Upper lobe of left lung (tissue), 4 donors: ENCODE results near the gene TXNL4B.

Experiments used
- EP300 ChIP-seq, 4 donors: sonication (generic); formaldehyde crosslinking; IDR thresholded peaks; one replicate each; pipeline ENCODE4 v1.5.1; 2017; ENCODE audit warnings: antibody characterized with exemption in 4 of 4, control low read depth in 2 of 4
- POLR2A ChIP-seq, 4 donors: fragments of 450-650 bp; IDR thresholded peaks; one replicate each; pipeline ENCODE4 v1.5.1; 2016 to 2017; ENCODE audit warnings: antibody characterized with exemption in 4 of 4, mild to moderate bottlenecking in 2 of 4
- POLR2AphosphoS5 ChIP-seq, 2 donors: sonication (generic); formaldehyde crosslinking; IDR thresholded peaks; one replicate each; pipeline ENCODE4 v1.5.1; 2017; ENCODE audit warnings: antibody characterized with exemption in 2 of 2
- TF ChIP-seq, protein P1 (sequence below), 6 experiments: fragments of 450-650 bp in 4 of 6; fragments of 200-600 bp in 2 of 6; sonication (generic) in 2 of 6; IDR thresholded peaks; one replicate each; pipeline ENCODE4 v1.5.1; 2016 to 2019; ENCODE audit warnings: antibody characterized with exemption in 6 of 6

DNA sequence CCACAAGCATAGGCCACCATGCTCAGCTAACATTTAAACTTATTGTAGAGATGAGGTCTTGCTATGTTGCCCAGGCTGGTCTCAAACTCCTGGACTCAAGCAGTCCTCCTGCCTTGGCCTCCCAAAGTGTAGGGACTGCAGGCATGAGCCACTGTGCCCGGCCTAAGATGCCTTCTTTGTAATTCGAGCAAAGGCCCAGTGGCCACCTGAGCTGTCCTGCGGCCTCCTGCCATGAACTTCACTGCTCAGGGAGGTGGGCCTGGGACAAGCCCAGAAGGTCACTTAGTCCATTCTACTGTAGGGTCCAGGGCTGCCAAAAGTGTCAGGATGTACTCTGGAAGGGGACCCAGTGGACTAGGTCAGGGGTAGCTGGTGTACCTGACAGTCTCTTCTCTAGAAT, 30.7 kb upstream of the TXNL4B start:
- TF ChIP-seq, protein P1, sequence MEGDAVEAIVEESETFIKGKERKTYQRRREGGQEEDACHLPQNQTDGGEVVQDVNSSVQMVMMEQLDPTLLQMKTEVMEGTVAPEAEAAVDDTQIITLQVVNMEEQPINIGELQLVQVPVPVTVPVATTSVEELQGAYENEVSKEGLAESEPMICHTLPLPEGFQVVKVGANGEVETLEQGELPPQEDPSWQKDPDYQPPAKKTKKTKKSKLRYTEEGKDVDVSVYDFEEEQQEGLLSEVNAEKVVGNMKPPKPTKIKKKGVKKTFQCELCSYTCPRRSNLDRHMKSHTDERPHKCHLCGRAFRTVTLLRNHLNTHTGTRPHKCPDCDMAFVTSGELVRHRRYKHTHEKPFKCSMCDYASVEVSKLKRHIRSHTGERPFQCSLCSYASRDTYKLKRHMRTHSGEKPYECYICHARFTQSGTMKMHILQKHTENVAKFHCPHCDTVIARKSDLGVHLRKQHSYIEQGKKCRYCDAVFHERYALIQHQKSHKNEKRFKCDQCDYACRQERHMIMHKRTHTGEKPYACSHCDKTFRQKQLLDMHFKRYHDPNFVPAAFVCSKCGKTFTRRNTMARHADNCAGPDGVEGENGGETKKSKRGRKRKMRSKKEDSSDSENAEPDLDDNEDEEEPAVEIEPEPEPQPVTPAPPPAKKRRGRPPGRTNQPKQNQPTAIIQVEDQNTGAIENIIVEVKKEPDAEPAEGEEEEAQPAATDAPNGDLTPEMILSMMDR (IDR thresholded peaks at IDR 0.05) = no peak
- TF ChIP-seq POLR2AphosphoS5 (IDR thresholded peaks at IDR 0.05) (no peak), POLR2A (IDR thresholded peaks at IDR 0.05) (no peak), EP300 (IDR thresholded peaks at IDR 0.05) (no peak)
